CD4-positive, alpha-beta T cell treated with Interleukin-6 for 4 hours (primary cell): ENCODE results near the gene SV2B.

Source experiments
- DNase-seq: peaks from one replicate; pipeline ENCODE4 v3.0.0-alpha.2; 2020; ENCODE audit warnings: mixed read lengths

SV2B gene

DNA sequence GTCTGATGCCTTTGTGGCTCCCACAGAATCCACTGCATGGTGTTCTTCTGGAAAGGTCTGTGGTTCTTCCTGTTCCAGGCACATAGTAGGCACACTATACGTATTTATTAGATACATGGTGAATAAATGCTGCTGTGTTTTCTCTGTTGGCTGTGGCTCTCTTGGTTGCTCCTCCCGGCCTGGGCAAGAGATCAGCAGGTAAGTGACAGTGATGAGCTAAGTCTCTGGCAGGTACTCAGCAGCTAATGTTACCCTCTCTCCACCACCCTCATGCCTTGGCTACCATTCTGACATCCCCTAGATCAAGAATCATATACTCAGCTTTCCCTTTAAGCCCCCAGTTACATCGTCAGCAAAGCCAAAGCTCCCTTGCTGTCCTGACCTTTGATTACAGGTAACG lies 8.4 kb downstream of the SV2B start:
- no peak for DNase-seq

GRCh38 chr15:91109885-91110284 lies 9.8 kb downstream of the SV2B start:
- no peak for DNase-seq

GRCh38 chr15:91110407-91110806 lies 10.3 kb downstream of the SV2B start:
- DNase-seq, result no peak

GRCh38 chr15:91113030-91113429 lies 13.0 kb downstream of the SV2B start:
- DNase-seq, result no peak

DNA sequence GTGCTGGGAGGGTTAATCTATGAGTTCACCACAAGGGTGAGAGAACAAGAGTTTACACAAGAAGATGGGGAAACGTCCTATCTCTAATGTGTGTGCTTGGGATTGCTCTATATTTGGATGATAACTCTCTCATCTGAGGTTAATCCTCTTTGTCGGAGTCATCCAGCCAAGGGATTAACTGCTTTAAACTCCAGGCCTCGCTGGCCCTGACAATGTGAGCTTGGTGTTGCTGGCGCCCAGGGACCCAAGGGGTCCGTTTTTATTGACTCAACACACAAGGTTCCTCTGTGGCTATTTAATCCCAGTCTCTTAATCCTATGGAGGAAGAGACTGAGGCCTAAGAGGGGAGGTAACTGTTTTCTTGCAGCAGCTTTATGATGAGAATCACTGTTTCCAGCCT lies 14.2 kb downstream of the SV2B start:
- DNase-seq, result no peak

DNA sequence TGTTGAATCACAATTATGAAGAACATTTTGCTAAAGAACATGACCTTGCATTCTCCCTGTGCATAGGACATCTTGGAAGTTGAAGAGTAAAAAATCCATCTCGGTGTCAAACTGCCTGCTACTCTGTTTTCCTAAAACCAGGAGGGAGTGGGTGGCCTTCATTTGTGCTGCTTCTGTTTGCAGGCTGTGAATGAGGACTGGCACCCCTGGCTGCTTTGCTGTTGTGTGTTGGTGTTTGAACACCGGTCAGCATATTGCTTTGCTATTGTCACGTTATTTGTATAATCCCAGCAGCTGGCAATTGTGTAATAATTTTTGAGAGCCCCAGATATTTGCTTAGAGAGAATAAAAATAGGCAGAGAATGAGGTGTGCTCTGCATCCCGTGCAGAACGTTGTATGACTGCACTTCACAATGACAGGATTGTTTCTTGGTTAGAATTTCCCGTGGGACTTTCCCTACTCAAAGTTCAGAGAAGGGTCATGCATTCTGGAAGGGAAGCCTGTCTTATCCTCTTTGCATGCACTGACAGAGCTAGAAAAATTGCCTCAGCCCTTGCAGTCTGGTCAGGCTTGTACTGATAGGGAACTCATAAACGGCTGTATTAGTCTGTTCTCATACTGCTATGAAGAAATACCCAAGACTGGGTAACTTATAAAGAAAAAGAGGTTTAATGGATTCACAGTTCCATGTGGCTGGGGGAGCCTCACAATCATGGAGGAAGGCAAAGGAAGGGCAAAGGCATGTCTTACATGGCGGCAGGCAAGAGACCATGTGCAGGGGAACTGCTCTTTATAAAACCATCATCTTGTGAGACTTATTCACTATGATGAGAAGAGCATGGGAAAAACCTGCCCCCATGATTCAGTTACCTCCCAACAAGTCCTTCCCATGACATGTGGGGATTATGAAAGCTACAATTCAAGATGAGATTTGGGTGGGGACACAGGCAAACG lies 16.3 kb downstream of the SV2B start:
- no peak for DNase-seq

DNA sequence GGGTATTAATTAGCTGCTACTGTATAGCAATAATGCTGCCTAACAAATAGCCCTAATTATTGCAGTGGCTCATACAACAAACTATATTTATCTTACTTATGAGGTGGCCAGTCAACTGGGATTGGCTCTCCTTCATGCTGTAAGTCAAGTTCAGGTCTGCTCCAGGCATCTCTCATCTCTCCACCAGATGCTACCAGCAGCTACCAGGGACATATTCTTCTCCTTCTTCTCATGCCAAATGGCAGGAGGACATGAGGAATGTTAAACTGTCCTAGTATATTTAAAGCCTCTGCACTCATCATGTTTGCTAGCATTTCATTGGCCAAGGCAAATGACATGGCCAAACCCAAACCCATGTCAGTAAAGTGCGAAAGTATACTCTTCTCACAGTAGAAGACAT lies 17.3 kb downstream of the SV2B start:
- no peak for DNase-seq

- DNase-seq, result no peak
Measured at GRCh38 chr15:91118817-91119590, 18.9 kb downstream of the SV2B start.

GRCh38 chr15:91122296-91122695 lies 22.2 kb downstream of the SV2B start:
- no peak for DNase-seq

- DNase-seq, result no peak
Measured at GRCh38 chr15:91124132-91124531, 24.1 kb downstream of the SV2B start.

- no peak for DNase-seq
Measured at GRCh38 chr15:91125162-91125561, 25.1 kb downstream of the SV2B start.

GRCh38 chr15:91126080-91126479 lies 26.0 kb downstream of the SV2B start:
- DNase-seq, result no peak

GRCh38 chr15:91127236-91127955 lies 27.3 kb downstream of the SV2B start:
- DNase-seq, result no peak

DNA sequence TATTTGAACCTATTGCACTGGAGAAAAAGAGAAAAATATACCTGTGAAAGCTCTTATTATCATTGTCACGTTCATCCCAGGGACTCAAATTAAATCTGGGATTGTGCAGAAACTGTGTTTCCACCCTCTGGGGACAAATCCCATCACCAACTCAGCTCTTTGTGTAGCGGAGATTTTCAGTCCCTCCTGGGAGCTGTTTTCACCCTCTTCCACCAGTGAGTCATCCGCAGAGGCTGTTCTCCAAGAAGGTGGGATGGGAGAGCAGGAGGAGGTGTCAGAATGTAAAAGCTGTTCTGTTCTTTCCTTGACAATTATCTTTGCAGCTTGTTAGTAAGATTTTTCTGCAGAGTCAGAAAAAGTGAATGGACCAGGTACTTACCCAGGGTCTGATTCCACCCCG lies 28.0 kb downstream of the SV2B start:
- no peak for DNase-seq

GRCh38 chr15:91129436-91129835 lies 29.4 kb downstream of the SV2B start:
- DNase-seq, result no peak

DNA sequence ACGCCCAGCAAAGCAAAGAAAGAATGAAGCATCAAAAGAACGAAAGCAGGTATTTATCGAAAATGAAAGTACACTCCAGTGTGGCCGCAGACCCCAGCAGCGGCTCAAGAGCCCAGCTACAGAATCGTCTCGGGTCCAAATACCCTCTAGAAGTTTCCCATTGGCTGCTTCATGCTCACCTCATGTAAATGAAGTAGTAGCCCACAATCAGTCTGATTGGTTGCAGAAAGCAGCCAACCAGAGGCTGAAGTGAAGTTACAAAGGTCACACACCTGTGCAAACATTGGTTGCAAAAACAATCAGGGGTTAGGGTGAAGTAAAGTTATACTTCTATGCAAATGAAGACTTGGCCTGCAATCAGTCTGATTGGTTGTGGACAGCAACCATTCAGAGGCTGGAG lies 32.0 kb downstream of the SV2B start:
- DNase-seq, result no peak

GRCh38 chr15:91133511-91133910 lies 33.5 kb downstream of the SV2B start:
- no peak for DNase-seq

DNA sequence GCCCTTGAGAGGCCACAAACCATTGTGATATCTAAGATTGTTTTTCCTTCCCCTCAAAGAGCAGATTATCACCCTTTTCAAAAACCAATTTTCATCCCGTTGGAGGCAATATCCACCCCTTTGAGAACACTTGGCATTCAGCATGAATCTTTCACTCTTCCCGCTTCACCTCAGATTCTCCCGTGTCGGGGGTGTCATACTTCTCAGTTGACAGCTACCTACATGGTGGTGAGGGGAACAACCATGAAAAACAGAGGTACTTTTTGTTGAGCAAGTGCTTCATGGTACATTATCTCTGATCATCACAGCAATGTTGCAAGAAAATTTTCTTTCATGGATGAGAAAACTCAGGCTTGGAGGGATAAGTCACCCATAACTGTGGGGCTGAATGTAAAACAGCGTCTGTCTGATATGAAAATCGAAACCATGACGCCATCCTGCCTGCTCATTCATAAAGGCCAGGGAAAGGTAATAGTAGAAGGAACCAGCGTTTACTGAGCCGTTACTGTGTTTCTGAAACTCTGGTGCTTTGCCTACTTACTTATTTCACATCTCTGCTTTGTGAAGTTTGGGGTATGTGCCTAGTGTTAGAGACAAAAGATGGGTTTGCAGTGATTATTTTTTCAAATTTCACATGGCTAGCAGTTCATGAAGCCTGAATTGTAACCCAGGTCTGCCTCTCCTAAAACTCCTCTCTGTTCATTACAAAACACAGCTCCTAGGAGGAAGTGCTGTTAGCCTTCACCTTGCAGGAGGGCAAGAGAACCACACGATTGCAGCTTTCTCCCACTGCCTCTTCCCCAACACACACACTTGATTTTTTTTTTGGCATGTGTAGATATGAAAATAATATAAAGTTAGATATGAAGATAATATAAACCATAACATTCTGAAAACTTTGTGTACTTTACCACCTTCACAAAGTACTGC lies 35.4 kb downstream of the SV2B start:
- DNase-seq, result no peak

DNA sequence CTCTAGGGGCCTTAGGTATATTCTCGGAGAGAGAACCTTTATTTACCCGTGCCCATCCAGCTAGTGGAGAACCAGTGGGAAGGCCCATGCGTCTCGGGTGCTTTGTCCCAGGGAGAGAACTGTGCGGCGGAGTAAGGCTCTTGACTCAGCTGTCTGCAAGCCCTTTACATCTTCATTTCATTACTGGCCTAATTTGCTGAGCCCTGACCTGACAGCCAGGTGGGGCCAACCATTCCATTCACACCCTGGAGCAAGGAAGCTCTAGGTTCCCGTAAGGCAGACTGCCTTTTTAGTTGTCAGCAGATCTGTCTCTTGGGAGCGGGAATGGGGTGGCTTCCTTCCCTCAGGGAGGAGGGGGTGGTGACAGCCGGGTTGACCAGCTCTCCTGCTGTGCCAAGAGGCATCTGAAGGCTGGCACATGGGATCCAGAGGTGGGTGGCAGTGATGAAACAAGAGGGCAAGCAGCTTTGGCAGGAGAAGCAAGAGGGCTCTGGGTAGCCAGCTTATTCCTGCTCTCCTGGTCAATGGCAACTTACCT lies 36.4 kb downstream of the SV2B start:
- no peak for DNase-seq

GRCh38 chr15:91140601-91141000 lies 40.5 kb downstream of the SV2B start:
- no peak for DNase-seq

DNA sequence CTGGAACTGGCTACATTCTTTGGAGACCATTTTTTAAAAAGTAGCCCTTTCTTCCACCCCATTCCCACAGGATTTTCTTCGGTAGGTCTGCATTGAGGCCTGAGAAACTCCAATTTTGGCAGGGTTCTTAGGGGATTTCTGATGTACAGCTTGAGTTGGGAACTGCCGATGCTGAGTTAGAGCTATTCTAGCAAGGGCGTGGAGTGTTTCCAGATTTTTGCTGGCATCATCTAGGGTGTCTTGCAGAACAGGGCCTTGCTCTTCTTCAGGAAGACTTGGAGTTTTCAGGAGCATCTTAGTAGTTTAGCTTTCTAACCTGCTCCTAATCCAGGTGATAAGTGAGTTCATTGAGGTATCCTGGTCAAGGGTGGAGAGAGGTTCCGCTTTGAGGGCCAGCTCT lies 41.0 kb downstream of the SV2B start:
- DNase-seq, result no peak
